SK-N-SH treated with all-trans-retinoic acid at 6 μM for 48 hours (cell line): ENCODE results near the gene PDE4DIP.
"Not testable (repeated sequence)": the region's sequence is repeated elsewhere in the genome, so short reads cannot be mapped to it uniquely, and the experiment has no call there.

Experiments used
- ARNTL ChIP-seq: fragments of 450-650 bp; formaldehyde crosslinking; IDR thresholded peaks from 2 replicates; pipeline ENCODE4 v1.5.0; 2020; ENCODE audit warnings: low read depth, mild to moderate bottlenecking, moderate library complexity, borderline replicate concordance
- ISL1 ChIP-seq: fragments of 250-450 bp; sonication (Bioruptor Pico); IDR thresholded peaks from 2 replicates; pipeline ENCODE4 v2.1.2; 2022; ENCODE audit warnings: mild to moderate bottlenecking, moderate library complexity

GRCh38 chr1:148828962-148829361 lies 15.3 kb upstream of the PDE4DIP start:
- TF ChIP-seq ARNTL, ISL1 (CRISPR knock-in tag): not testable (repeated sequence)
